HuH-7 (cell line): ENCODE data around the gene FRAS1.

Experiments used
- DNase-seq: peaks from one replicate; pipeline ENCODE4 v3.0.0; 2011; ENCODE audit warnings: low spot score

The FRAS1 gene

DNA sequence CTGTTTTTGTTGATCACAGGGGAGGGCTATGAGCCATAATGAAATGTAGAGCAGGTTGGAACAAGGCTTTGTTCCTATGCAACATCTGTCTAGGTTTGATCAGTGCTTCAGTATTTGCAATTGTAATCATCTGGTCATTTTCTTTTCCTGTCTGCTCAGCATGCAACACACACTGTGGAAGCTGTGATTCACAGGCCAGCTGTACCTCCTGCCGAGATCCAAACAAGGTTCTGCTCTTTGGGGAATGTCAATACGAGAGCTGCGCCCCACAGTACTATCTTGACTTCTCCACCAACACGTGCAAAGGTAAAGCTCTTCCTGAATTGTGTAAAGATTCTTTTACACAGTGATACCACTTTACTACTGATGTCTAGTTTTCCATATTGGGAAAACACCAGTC lies 312.6 kb downstream of the FRAS1 start:
- no peak for DNase-seq

DNA sequence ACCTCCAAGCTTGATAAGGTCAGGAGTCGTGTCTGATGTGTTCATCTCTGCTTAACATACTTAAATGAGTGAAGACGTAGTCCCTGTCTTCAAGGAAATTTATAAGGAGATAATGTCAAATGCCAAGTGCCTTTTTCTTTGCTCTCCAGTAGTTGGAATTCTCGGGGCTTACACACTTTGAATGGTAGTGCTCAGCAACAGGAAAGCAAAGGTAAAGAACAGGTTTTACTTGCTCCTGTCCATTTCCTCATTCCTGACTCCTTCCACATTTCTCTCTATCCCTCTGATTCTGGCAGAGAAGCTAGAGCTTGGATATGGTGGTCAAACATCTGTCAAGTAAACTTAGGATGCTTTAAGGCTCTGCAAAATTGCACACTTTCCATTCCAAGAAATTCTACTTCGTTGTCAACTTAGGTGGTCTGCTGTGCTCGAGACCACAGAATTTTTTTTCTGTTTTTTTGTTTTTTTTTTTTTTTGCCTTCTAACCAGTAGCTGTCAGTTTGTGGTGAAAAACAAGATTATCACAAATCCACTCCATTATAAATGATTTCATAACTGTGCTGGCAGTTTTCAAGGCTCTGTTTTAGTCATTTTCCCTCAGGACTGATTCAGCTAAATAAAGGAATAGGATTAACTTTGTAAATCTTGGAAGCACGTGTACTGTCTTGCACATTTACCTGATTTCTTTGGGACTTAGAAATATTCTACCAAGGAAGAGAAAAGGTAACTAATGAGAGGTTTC lies 313.7 kb downstream of the FRAS1 start:
- DNase-seq, result no peak

DNA sequence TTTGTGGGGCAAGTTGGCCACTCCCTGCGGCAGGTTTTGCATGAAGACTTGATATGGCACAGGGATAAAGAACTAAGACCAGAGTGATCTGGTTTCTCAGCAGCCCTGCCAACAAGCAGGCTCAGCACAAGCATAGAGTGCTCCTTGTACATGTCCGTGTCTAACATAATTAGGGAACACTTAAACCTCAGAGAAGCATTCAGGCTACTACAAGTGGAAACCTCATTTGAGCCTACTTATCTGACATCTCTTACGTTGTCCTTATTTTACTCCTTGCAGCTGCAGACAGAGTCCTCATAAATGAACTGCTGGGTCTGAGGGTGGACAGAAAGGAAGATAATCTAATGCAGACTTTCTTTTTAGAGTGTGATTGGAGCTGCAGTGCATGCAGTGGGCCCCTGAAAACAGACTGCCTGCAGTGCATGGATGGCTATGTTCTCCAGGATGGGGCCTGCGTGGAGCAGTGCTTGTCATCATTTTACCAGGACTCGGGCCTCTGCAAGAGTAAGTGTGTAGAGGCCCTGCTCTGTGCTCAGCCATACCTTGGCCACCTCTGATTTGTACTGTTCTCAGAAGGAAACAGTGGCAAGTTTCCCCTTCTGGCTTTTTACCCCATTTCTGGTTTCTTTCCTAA lies 315.3 kb downstream of the FRAS1 start:
- no peak for DNase-seq

DNA sequence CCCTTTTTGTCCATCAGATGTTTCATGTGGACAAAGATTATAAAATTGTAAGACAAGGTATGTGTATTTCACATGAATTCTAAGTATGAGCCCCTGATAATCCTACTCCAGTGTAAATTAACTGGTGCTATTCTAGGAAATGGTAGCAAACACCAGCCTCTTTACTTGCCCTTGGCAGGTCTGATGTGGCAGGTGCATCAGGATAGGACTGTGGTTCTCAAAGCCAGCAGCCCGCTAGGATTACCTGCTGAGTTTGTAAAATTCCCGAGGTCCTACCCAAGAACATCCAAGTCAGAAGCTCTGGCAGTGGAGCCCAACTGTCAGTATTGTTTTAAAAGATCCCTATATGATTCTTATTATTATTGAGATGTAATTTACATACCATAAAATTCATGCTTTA lies 320.4 kb downstream of the FRAS1 start:
- no peak for DNase-seq

DNA sequence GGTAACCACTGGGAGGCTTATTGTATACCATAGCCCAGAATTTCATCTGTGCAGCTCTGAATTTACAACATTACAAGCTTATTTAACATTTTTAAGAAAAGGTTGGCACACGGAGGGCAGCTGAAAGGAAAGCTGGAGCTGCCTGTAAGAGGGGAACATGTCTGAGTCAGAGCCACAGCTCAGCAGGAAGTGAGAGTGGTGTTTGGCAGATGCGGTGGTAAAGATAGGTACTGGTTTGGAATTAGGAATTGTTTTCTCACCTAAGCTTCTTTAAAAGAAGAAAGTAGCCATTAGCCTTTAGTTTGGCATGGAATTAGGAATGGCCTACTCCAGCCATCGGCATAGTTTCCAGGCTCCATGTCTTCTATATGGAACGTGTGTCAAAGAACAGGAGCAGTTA lies 321.9 kb downstream of the FRAS1 start:
- no peak for DNase-seq

DNA sequence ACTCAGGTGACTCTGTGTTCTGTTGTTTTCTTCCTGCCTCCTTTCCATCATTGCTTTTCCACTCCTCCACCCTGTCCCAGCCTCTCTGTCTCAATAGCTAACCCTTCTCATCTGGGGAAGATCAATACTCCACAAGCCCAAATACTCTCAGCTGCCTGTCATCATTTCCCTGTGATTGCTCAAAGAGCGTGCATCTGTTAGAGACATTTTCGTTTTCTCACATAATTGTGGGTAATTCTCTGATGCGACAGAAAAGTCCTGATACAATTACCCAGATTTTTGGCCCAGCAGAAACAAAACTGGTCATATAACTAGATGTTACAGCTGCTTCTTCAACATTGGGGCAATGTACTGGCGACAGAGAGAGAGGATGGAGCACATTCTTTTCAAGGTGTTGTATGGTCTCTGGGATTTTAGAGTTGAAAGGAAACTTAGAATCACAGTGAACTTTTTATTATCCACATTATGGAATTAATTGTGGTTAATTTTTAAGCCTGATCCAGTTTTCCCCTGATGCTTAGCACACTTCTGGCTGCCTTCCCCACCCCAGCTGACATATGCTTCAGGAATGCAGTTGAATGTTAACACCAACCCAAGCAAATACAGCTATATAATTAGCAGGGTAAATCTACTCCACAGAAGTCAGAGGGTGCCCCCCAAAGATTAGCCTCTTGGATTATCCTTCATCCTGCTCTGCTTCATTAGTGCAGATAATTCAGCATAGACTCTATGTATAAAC lies 323.0 kb downstream of the FRAS1 start:
- DNase-seq, result no peak

DNA sequence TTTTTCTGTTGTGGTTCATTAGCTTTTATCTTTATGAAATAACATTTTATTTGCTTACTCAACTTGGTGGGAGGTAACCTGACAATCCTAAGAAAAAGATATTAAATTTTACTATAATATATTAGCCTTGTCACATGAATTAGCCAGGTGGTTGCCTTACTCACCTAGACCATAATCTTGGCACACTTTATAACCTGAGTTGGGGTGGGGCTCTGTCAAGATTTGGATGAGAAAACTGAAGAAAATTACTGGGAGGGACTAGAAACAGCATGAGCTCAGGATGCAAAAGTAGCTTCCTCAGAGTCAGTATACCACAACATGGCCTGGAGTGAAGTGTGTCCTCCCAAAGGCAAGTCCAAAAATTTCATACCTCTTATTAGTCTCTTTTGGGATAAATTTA lies 329.6 kb downstream of the FRAS1 start:
- no peak for DNase-seq

DNA sequence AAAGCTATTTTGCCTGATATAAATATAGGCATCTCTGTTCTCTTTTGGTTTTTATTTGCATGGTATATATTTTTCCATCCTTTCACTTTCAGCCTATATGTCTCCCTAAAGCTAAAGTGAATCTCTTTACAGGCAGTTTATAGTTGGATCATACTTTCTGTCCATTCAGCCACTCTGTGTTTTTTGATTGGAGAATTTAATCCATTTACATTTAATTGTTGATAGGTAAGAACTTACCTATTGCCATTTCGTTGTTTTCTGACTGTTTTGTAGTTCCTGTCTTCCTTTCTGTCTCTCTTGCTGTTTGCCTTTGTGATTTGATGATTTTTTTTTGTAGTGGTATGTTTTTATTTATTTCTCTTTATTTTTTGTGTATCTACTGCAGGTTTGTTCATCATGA lies 338.5 kb downstream of the FRAS1 start:
- DNase-seq, result no peak

DNA sequence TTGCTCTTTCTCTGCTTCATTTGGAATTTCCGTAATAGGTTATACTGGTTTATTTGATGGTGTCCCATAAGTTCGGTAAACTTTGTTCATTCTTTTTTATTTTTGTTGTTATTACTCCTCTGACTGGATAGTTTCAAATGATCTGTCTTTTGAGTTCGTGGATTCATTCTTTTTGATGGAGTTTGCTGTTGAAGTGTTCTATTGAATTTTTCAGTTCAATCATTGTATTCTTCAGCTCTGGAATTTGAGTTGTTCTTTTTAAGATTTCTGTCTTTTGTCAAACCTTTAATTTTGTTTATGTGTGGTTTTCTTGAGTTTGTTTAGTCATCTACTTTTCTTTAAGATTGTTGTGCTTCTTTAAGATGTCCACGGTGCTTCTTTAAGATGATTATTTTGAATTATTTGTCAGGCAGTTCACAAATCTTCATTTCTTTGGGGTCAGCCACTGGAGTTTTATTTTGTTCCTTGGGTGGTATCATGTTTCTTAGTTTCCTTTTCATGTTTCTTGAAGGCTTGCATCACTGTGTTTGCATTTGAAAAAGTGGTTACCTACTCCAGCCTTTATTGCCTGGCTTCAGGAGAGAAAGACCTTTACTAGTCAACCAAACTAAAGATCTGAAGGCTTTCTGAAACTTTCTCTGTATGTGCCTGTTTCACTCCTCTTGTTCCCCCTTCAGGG lies 339.6 kb downstream of the FRAS1 start:
- no peak for DNase-seq

DNA sequence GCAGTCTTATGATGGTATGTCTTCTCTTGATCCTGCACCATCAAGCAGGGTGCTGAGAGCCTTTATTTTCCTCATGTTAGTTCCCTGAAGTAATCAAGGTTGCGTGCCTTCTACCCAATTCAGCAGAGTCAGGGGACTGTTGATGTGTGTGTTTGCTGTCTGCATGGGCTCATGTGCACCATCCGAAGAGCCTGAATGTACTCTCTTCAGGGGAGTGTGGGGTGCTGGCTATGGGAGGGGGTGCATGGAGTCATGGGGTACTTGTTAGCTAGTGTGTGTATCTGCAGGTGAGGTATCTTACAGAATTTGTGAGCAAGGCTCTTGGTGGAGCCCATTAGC lies 340.1 kb downstream of the FRAS1 start:
- DNase-seq, result no peak

DNA sequence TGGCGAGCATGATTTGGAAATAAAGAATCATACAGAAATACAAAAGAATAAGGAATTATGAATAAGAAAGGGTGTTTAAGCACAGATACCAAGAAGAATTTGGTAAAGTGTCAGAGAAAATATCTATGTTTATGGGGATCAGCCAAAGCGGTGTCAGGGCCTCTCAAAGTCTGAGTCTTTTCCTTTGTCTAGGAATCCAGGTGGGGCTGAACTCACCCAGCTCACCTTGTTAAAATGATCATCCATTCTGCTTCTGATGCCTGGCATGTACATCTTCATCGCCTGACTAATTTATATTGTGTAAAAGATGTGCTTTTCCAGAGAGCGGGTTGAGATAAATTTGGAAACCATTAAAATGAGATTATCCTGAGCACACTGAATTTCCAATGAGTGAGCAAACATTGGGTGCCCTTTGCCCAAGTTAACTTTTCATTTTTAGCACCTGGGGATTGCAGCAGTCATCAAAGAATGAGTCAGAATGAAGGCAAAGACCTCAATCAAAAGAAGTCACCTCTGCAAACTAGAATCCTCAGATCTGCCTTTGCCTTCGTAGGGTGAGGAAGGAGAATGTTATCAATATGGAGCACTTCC lies 352.6 kb downstream of the FRAS1 start:
- no peak for DNase-seq

DNA sequence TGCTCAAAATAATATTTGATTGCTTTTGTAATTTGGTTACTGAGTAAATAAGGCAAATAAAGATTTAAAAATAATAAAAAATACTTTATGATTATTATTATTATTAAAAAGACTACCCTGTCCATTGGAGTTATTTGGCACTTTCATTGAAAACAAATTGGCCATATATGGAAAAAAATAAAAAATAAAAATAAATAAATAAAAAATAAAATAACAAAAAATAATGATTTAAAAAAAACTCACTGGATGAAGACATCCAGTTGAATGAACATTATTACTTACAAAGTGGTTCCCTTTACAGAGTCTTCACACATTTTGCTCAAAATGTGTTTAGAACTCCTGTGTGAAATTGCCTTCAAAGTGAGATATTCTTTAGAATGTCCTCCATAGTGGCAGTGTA lies 353.1 kb downstream of the FRAS1 start:
- DNase-seq, result no peak

DNA sequence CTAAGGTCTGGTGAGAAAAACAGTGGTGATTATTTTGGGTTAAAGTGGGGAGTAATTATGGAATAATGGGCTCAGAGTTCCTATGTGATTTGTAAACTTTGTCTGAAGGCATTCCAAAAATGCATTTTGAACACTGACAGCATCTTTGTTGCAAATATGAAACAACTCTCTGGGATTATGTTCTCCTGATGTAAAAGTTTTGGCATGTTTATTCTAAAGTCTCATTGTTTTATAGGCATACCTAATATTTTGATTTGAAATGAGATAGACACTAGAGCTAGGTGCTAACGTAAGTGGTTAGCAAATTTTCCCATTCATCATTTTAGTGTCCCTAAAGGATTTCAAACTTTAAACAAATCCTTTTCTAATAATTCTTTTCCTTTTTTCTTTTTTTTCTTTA lies 353.6 kb downstream of the FRAS1 start:
- DNase-seq, result no peak

DNA sequence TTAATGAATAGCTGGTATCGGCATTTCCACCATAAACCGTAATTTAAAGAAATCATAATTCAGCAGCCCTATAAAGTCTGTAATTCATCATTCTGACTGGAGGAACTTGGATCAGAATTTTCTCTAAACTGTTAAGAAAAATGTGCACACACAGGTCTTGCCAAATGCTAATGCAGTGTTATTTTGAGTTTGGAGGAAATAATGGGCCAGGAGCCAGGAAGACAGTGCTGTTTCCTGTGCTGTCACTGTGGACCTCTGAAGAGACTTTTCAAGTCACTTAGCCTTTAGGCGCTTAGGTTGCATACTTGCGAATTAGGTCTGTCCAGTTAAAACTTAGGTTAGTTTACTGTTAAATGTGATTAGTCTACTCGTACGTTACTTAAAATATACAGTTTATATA lies 357.0 kb downstream of the FRAS1 start:
- DNase-seq, result no peak

DNA sequence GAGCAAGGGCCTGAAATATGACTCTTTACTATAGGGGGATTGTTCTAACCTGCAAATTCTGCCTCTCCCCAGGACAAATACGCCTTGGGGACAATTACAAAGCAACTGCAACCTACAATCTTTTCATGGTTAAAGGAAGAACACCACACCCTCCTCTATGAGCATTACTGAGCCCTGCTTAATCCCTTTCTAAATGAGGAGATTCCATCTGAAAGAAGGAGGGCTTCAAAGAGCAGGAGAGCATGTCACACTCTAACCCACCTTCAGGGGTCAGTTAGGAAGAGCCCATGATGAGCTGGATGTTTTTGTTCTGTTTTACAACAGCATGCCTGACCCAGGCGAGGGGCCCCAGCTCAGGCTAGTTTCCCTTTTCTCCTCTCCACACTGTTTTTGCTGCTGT lies 360.5 kb downstream of the FRAS1 start:
- DNase-seq, result no peak

DNA sequence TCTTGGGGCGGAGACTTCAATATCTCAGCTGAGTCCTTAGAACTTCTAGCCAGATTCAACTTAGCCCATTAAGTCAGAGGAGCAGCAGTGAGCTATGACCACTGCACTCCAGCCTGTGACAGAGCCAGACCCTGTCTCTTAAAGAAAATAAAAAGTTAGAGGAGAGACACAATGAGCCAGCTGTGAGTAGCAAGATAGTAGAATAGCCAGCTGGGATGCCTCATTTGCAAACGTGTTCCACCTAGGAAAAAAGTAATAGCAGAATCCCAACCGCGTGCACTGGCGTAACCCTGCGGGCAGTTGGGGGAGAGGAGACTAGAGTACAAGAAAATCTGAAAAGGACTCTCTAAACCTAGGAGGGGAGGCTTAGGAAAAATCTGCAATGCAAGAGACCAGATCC lies 361.3 kb downstream of the FRAS1 start:
- DNase-seq, result no peak

DNA sequence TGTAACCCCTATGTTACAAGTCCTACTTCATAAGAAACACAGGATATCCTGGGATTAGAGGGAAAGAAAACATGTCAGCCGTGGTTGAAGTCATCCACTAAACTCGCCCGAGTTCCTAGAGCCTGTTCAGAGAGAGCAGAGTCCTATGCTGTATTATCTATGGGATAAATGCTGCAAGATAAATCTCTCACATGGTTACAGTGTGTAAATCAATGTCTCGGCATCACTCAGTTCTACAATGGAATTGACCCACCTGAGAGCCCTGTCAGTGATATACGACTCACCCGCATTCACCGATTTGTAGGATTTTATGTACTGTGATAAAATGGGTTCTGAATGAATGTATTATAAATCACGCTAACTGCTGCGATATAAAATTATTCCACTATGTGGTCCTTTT lies 366.7 kb downstream of the FRAS1 start:
- DNase-seq, result no peak

DNA sequence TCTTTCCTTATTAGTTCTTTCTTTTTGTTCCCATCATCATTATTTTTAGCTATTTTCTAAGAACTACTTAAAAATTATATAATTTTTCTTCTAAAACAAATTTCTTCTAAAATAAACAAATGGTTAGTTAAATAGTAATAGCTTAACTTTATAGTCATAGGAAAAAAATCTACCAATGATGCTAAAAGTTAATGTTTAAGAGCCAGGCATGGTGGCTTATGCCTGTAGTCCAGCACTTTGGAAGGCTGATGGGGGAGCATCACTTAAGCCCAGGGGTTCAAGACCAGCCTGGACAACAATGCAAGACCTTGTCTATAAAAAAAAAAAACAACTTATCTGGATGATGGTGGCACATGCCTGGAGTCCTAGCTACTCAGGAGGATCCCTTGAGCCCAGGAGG lies 367.3 kb downstream of the FRAS1 start:
- DNase-seq, result no peak

DNA sequence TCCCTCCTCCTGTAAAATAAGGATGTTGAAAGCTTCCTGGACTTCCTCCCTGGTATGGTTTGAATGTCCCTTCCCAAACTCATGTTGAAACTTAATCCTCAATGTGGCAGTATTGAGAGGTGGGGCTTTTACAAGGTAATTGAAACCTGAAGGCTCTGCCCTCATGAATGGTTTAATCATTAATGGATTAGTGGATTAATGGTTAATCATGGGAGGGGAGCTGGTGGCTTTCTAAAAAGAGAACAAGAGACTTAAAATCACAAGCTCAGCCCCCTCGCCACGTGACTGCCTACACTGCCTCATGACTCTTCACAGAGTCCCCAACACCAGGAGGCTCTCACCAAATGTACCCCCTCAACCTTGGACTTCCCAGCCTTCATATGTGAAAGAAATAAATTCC lies 369.8 kb downstream of the FRAS1 start:
- no peak for DNase-seq

DNA sequence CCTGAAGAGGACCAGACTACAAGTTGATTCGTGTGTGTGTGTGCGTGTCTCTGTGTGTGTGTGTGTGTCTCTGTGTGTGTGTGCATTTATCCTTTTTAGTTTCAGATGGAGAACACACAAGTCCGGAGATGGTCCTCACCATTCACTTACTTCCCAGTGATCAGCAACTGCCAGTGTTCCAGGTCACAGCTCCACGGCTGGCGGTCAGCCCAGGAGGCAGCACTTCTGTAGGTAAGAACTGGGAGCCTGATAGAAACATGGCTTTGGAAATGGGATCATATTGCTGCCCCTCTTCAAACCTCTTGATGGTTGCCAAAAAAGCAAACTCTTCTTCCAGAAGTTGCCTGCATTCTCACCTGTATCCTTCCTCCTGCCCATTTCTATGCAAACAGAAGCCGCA lies 371.9 kb downstream of the FRAS1 start:
- no peak for DNase-seq

DNA sequence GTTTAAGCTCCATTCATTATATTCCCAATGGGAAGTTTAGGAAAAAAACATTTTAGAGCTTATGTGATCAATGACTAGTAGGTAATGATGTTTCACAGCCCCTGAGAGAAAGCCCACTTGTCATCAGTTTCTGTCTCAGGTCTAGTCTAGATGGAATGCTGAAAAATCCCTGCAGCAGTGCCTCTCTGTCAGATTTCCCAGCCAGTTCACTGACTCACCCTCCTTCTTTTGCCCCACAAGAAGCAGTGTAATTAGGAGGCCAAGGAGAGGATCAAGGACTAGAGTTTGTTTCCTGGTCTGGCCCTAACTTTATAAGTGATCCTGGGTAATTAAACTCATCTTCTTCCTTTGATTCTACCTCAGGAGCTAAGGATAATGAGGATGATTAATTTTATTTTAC lies 375.8 kb downstream of the FRAS1 start:
- DNase-seq, result no peak

DNA sequence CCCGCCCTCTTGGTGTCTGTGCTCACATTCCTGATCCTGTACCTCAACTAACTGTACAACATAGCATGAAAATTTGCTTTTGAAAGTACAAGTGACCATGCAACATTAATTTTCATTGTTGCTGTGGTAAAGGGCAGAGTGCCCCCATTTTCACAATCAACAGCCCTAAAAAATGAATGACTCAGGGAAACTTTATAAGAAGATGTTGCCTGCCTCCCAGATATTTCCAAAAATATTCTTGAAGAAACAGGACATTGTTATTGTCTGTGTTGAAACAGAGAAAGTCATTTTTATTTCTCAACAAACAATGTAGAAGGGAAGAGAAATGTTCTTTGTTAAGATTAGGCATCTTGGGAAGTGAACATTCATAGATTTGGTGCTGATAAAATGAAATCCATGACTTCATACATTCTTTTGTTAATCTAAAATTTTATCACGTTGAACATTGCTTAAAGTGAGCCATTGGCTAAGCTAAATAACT lies 380.5 kb downstream of the FRAS1 start:
- no peak for DNase-seq

DNA sequence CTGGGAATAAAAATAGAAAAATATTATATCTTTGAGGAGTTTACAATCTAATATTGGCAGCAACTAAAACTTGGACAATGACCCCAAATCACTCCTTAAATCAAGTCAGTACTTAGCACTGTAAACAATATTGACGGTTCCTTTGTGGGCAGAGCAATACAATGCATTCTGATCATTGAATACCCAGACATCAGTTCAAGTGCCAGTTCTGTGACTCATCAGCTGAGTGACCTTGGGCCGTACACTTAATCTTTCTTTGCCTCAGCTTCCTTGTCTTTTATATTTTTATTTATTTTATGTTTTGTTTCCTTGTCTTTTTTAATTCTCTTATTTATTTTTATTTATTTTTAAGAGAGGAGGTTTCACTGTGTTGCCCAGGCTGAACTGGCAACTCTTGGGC lies 382.2 kb downstream of the FRAS1 start:
- DNase-seq, result no peak
